Umbilical cord (tissue), 2 donors: ENCODE measurements around the gene NISCH. TPM values are rescaled to one million over a fixed set of nuclear protein-coding genes. Genes with fewer than 3 reads are reported as not detected.
A peak's percentile ranks its signal among the peaks of the same experiment; 100 is the strongest.

Source experiments
- DNase-seq: peaks from one replicate; pipeline ENCODE4 v3.0.0-alpha.2; 2015; ENCODE audit warnings: low spot score
- total RNA-seq: library from RNA; depleted of rRNA; stranded (reverse); fragments of >200 nt; gene quantifications from one replicate; pipeline ENCODE4 v1.2.3, GENCODE V29; 2014; ENCODE audit warnings: low replicate concordance; ENCODE audit not compliant: insufficient read depth

NISCH gene
- total RNA-seq, 1 donor from 2014 or later, result 61.4 TPM

DNA sequence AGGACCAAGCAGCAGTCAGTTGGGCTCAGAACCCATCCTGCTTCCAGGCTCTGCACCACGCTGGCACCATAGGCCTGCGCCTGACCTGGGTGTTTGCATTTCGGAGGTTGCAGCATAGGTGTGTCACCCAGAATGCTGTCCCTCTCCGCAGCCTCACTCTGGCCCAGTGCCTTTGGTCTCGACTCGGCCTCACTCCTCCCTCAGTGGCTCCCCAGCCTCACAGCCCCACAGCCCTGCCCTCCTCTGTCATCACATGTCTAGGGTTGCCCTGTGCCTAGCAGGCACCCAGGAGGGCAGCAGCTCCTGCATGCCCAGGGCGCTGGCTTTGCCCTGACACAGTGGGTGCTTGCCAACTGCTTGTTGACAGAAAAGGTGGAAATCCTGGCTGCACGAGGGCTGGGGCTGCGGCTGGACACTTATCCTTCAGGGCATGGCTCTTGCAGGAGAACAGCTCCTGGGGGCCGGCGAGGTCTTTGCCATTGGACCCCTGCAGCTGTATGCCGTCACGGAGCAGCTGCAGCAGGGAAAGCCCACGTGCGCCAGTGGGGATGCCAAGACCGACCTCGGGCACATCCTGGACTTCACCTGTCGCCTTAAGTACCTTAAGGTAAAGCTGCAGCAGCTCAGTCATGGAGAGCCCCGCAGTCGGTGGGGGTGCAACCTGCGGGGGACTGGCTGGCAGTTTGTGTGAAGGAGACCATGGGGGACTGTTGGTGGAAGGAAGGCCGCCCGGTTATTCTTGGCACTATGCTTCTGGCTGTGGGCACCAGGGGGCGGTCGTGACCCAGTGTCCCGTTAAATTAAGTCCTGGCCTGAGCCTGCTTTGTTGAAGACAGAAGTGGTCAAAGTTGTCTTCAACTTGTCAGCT, 16.2 kb downstream of the NISCH start:
- DNase-seq, result peak; percentile 50

GRCh38 chr3:52472239-52473000, 17.0 kb downstream of the NISCH start:
- no peak for DNase-seq

DNA sequence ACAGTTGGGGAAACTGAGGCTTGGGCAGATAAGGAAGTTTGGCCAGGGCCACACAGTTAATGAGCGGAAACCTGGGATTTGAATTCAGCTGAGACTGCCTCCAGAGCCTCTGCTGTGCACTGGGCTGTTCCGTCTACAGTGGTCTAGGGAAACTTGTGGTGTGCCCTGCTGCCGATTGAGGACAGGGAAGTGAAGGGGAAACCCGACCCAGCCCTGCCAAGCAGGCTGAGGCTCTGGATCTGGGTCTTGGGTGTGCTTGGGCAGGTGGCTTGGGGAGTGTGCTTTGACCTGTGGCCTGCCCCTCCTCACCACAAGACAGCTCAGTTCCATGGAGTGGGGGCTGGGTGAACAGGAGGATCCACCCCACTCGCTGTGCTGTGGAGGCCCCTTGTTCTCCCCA, 17.6 kb downstream of the NISCH start:
- DNase-seq, result no peak

DNA sequence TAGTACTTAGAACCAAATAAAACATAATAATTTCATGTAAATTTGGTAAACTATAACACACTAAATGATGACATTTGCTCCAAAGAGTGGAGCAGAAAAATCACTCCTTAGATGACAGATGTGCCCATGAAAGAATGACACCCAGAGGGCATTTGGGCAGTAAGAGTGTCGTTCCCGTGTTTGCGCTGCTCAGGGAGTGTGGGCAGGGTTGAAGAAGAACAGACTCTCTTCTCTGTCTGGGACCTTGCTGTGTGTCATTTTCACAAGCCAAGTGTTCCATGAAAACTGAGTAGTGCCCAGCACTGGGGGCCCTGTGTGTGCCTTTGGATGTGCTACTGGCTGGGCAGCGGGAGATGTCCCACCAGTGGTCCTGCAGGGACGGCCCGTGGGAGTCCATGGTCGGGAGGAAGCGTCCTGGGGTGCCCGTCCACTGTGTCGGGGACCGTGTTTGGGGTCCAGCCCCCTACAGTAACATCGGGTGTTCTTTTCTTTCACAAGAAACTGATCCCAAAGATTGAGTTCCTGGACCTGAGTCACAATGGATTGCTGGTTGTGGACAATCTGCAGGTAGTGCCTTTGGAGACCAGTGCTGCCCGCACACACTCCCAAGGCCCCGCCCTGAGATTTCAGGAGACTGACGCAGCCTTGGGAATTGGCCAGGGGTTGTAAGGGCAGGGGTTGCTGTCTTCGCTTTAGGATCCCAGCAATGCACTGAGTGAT, 21.8 kb downstream of the NISCH start:
- DNase-seq, result no peak

DNA sequence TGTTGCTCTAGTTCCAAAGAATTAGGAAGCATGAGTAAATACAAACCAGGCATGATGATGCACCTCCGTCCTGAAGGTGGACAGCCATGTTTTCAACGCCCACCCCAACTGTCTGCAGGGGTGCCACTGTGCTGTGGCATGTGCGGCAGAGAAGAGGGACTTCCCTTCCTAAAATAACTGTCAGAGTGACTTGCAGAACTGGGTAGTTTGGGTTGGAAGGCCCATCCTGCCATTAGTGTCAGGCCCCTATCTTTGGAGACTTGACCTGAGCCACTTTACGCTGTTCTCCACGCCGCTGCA, 22.3 kb downstream of the NISCH start:
- DNase-seq, result no peak

- DNase-seq, result no peak
Observed at GRCh38 chr3:52479037-52479876, 23.9 kb downstream of the NISCH start.

DNA sequence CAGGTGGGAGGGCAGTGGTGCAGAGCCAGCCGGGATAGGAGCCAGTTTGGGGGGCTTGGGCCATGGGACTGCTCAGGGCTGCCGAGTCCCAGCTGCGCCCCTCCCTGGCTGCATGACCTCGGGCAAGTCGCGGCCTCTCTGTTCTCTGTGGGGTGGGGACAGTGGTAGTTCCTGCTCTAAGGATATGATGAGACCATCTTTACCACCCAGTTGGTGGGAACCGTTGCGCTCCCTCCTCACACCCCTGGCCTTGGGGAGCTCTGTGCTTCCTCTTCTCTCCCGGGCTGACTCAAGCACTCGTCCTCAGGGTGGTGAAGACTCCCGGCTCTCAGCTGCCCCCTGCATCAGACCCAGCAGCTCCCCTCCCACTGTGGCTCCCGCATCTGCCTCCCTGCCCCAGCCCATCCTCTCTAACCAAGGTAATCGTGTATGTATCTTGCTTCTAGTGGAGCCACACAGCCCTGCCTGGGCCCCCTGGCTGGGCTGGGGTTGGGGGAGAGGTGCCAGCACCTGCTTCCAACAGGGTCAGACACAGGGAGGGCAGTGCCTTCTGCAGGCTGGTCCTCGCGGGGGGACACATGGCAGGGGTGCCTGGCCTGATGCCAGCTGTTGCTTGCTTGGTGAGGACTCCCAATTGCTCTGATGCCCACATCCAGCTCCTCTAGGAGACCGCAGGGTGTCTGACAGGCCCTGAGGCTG, 24.6 kb downstream of the NISCH start:
- no peak for DNase-seq

GRCh38 chr3:52480768-52481715, 25.6 kb downstream of the NISCH start:
- no peak for DNase-seq

DNA sequence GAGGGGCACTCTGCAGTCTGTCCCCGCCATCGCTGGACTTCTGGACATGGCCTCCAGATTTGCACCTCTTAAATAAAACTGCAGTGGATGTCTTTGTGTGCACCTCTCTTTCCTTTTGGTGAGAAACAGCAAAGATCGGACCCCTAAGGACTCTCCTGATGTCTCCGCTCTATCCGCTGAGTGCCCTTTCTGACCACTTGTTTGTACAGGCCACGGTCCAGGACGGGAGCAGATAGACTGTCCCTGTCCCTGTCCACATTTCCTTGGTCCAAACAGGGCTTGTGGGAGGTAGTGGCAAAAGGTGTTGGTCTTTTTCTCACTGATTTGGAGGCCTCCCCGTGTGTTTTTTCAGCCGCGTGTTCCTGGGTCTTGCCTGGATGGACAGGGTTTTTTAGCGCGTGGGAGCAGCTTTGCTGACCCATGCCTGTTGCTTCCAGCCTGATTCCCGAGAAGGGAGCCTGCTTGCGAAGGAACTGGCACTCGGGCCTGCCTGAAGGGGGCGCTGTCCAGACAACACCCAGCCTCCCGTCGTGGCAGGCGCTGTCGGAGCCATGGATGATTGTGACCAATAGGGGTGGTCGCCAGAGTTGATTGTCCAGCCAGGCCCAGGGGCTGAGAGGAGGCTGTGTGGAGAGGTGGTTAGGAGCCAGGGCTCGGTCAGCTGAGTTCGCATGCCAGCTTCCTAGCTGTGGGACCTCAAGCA, 26.6 kb downstream of the NISCH start:
- no peak for DNase-seq

GRCh38 chr3:52483081-52483480, 27.7 kb downstream of the NISCH start:
- no peak for DNase-seq

- DNase-seq, result peak; percentile 80
Observed at GRCh38 chr3:52483577-52484381, 28.4 kb downstream of the NISCH start.

- no peak for DNase-seq
Observed at GRCh38 chr3:52484680-52485461, 29.5 kb downstream of the NISCH start.

DNA sequence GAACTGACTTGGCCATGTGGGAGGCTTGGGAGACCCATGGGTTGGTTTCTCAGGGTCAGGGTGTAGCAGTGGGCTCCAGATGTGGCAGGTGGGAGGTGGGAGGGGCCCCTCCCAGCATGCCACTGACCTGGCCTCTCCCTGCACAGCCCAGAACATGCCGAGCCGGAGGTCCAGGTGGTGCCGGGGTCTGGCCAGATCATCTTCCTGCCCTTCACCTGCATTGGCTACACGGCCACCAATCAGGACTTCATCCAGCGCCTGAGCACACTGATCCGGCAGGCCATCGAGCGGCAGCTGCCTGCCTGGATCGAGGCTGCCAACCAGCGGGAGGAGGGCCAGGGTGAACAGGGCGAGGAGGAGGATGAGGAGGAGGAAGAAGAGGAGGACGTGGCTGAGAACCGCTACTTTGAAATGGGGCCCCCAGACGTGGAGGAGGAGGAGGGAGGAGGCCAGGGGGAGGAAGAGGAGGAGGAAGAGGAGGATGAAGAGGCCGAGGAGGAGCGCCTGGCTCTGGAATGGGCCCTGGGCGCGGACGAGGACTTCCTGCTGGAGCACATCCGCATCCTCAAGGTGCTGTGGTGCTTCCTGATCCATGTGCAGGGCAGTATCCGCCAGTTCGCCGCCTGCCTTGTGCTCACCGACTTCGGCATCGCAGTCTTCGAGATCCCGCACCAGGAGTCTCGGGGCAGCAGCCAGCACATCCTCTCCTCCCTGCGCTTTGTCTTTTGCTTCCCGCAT, 31.8 kb downstream of the NISCH start:
- no peak for DNase-seq

GRCh38 chr3:52487788-52488691, 32.6 kb downstream of the NISCH start:
- no peak for DNase-seq

DNA sequence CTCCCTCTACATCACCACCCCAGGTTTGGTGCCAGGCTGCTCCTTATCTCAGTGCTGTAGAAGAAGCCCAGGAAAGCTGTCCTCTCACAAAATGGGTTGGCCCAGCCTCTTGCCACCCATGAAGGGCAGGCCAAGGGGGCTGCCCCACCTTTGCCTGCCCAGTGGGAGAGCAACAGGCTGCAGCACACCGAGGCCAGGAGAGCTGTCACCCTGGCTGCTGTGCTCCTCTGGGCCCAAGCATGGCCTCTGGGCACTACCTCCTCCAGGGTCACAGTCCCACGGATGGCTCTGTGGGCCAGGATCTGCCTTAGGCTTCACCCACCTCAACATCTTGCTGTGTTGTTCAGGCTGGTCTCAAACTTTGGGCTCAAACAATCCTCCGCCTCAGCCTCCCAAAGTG, 33.3 kb downstream of the NISCH start:
- DNase-seq, result no peak

- DNase-seq, result no peak
Observed at GRCh38 chr3:52489453-52489852, 34.0 kb downstream of the NISCH start.
